Measurements from ENCODE around the gene CLDN1. TPM values are rescaled to one million over a fixed set of nuclear protein-coding genes. Genes with fewer than 3 reads are reported as not detected.

CLDN1 gene
- total RNA-seq, 2 donors from 2014 or later = 8.7 to 10.2 TPM

DNA sequence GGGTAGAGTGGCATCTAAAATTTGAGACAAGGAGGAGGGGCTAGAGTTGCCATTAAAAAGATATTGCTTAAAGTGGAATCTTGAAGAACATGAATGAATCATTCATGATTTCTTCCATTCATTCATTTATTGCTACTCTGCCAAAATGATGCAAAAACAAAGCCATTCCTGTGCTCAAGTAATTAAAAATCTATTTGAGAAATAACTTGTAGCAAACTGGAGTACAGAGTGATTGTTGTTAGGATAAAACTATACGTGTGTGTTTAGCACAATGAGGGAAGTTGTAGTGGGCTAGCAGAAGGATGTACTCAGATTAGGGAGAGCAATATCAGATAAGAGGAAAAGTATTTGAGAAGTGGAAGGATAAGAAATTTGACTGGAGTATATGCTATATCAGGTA lies 11.7 kb upstream of the CLDN1 start:
- H3K4me1 Mint-ChIP-seq = no peaks in the 10 kb centered on the region
- no peak overlapping the region for H3K27ac ChIP-seq (ENCODE audit: low read depth, low read length)
- TF ChIP-seq, protein P1, sequence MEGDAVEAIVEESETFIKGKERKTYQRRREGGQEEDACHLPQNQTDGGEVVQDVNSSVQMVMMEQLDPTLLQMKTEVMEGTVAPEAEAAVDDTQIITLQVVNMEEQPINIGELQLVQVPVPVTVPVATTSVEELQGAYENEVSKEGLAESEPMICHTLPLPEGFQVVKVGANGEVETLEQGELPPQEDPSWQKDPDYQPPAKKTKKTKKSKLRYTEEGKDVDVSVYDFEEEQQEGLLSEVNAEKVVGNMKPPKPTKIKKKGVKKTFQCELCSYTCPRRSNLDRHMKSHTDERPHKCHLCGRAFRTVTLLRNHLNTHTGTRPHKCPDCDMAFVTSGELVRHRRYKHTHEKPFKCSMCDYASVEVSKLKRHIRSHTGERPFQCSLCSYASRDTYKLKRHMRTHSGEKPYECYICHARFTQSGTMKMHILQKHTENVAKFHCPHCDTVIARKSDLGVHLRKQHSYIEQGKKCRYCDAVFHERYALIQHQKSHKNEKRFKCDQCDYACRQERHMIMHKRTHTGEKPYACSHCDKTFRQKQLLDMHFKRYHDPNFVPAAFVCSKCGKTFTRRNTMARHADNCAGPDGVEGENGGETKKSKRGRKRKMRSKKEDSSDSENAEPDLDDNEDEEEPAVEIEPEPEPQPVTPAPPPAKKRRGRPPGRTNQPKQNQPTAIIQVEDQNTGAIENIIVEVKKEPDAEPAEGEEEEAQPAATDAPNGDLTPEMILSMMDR (conservative IDR thresholded peaks at IDR 0.05) = no peak
- no peak overlapping the region for H3K4me3 ChIP-seq (ENCODE audit: low read length)
- no peak overlapping the region for H3K9ac ChIP-seq (ENCODE audit: extremely low read depth, low read length, poor library complexity, severe bottlenecking)
- no peak for DNase-seq
- H3K36me3 ChIP-seq (ENCODE audit: control insufficient read depth, insufficient read depth, low read length) = no peaks in the 10 kb centered on the region
- H3K9me3 Mint-ChIP-seq = no peaks in the 10 kb centered on the region
- H3K27me3 ChIP-seq (ENCODE audit: control insufficient read depth, insufficient read depth, low read length, poor library complexity, severe bottlenecking) = no peaks in the 10 kb centered on the region
- no peaks in the 10 kb centered on the region for H3K27me3 Mint-ChIP-seq (ENCODE audit: insufficient read depth)
- H3K9me3 ChIP-seq (ENCODE audit: control insufficient read depth, low read length) = no peaks in the 10 kb centered on the region
- WGBS, 2 experiments (ENCODE audit: insufficient coverage in 1 of 2, insufficient read length in 1 of 2) = 91 to 93% methylated on average over 1 of the region's 1 CpG
- no peaks in the 10 kb centered on the region for H3K36me3 Mint-ChIP-seq (ENCODE audit: low read depth)
- no peaks in the 10 kb centered on the region for H3K4me1 ChIP-seq (ENCODE audit: control insufficient read depth, insufficient read depth, low read length)
- H3K27ac Mint-ChIP-seq = no peak overlapping the region
- H3K4me3 Mint-ChIP-seq = no peak overlapping the region

DNA sequence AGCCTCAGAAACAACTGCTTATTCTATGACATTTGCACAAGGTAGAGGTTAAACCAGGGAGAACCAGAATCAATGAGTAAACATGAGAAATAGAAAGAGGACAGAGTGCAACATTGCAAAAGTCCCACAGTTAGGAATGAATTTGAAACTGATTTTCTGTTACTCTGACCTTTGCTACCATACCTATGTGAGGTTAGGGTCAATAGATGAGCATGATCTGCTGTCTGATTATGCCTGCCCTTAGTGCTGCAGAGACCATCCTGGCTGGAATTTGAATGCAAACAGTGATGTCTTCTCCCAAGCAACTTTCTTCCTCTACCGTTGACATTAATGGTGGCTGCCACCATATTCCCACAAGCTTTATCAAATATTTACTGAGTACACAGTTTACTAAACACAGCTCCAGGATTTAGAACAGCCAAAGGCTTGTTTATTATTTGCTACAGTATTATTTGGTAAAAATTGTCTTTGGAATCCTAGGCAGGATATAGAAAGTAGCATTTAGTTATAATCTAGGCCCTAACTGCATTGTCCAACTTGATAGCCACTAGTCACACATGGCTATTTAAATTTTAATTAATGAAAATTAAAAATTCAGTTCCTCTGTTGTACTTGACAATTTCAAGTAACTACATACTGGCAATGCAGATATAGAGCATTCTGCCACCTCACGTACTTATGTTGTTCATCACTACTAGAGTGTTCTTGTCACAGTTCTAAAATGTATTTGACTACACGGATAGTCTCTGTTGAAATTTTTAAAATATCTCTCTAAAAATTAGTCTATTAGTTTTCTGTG lies 8.9 kb upstream of the CLDN1 start:
- Mint-ChIP-seq H3K27ac (no peak overlapping the region), H3K4me3 (no peak overlapping the region), H3K4me1 (no peaks in the 10 kb centered on the region), H3K9me3 (no peaks in the 10 kb centered on the region), H3K36me3 (ENCODE audit: low read depth) (no peaks in the 10 kb centered on the region), H3K27me3 (ENCODE audit: insufficient read depth) (no peaks in the 10 kb centered on the region)
- Histone ChIP-seq H3K4me3 (ENCODE audit: low read length) (no peak overlapping the region), H3K36me3 (ENCODE audit: control insufficient read depth, insufficient read depth, low read length) (no peaks in the 10 kb centered on the region), H3K9ac (ENCODE audit: extremely low read depth, low read length, poor library complexity, severe bottlenecking) (no peak overlapping the region), H3K4me1 (ENCODE audit: control insufficient read depth, insufficient read depth, low read length) (no peaks in the 10 kb centered on the region), H3K27ac (ENCODE audit: low read depth, low read length) (no peak overlapping the region), H3K27me3 (ENCODE audit: control insufficient read depth, insufficient read depth, low read length, poor library complexity, severe bottlenecking) (no peaks in the 10 kb centered on the region), H3K9me3 (ENCODE audit: control insufficient read depth, low read length) (no peaks in the 10 kb centered on the region)
- TF ChIP-seq, protein P1 (conservative IDR thresholded peaks at IDR 0.05) = no peak
- DNase-seq = no peak
- 79 to 83% methylated on average over 2 to 3 of the region's 3 CpGs for WGBS, 2 experiments (ENCODE audit: insufficient coverage in 1 of 2, insufficient read length in 1 of 2)

DNA sequence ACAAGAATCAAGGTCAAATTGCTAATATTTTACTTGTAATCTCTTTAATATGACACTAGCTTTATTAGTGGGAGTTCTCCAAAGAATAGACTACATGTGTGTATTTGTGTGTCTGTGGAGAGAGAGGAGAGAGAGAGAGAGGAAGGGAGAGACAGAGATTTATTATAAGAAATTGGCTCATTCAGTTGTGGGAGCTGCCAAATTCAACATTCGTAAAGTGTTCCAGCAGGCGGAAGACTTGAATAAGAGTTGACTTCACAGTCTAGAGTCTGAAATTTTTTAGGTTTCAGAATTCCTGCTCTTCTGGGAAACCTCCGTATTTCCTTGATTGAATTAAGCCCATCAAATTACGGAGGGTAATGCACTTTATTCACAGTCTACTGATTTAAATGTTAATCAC lies 4.7 kb upstream of the CLDN1 start:
- no peaks in the 10 kb centered on the region for H3K36me3 Mint-ChIP-seq (ENCODE audit: low read depth)
- no peak overlapping the region for H3K27ac Mint-ChIP-seq
- Histone ChIP-seq H3K27me3 (ENCODE audit: control insufficient read depth, insufficient read depth, low read length, poor library complexity, severe bottlenecking) (peaks cover 11% of the 10 kb centered on the region), H3K27ac (ENCODE audit: low read depth, low read length) (no peak overlapping the region), H3K4me1 (ENCODE audit: control insufficient read depth, insufficient read depth, low read length) (peaks cover 6% of the 10 kb centered on the region), H3K9ac (ENCODE audit: extremely low read depth, low read length, poor library complexity, severe bottlenecking) (no peak overlapping the region), H3K36me3 (ENCODE audit: control insufficient read depth, insufficient read depth, low read length) (no peaks in the 10 kb centered on the region), H3K4me3 (ENCODE audit: low read length) (no peak overlapping the region), H3K9me3 (ENCODE audit: control insufficient read depth, low read length) (no peaks in the 10 kb centered on the region)
- no peak overlapping the region for H3K4me3 Mint-ChIP-seq
- peaks cover 9% of the 10 kb centered on the region for H3K4me1 Mint-ChIP-seq
- TF ChIP-seq, protein P1 (conservative IDR thresholded peaks at IDR 0.05) = no peak
- peaks cover 17% of the 10 kb centered on the region for H3K27me3 Mint-ChIP-seq (ENCODE audit: insufficient read depth)
- H3K9me3 Mint-ChIP-seq = no peaks in the 10 kb centered on the region
- WGBS, 2 experiments (ENCODE audit: insufficient coverage in 1 of 2, insufficient read length in 1 of 2) = 93% methylated on average over 3 to 4 of the region's 4 CpGs
- DNase-seq = no peak
